Gastrocnemius medialis (tissue), 4 donors: ENCODE results near the gene AFG3L2. TPM values are rescaled to one million over a fixed set of nuclear protein-coding genes. Genes with fewer than 3 reads are reported as not detected.
"Not testable (repeated sequence)": the region's sequence is repeated elsewhere in the genome, so short reads cannot be mapped to it uniquely, and the experiment has no call there.

Source experiments
- ATAC-seq, 2 donors: fragments of 150-250 bp; one replicate each; pipeline ENCODE4 v1.9.1; 2016
- DNase-seq, 2 donors: peaks; one replicate each; pipeline ENCODE4 v3.0.0-alpha.2; 2019
- H3K27ac ChIP-seq, 4 donors: fragments of 200-600 bp; sonication (generic); 1 replicate in 1 of 4; 2 replicates in 3 of 4; pipeline ENCODE4 v1.5.1; 2016 to 2018; ENCODE audit warnings: mild to moderate bottlenecking in 2 of 4, moderate library complexity in 1 of 4
- H3K27me3 ChIP-seq, 3 donors: fragments of 200-600 bp; sonication (generic) in 2 of 3; 1 replicate in 1 of 3; 2 replicates in 2 of 3; pipeline versions ENCODE4 v1.5.1 to v1.6.0; 2016 to 2019; ENCODE audit warnings: mild to moderate bottlenecking in 1 of 3, moderate library complexity in 1 of 3
- H3K36me3 ChIP-seq, 2 donors: fragments of 200-600 bp; sonication (generic) in 1 of 2; one replicate each; pipeline ENCODE4 v1.5.1; 2017 to 2018
- H3K4me1 ChIP-seq, 2 donors: fragments of 200-600 bp; sonication (generic) in 1 of 2; one replicate each; pipeline ENCODE4 v1.5.1; 2016 to 2017; ENCODE audit warnings: mild to moderate bottlenecking in 2 of 2
- H3K4me3 ChIP-seq, 4 donors: fragments of 200-600 bp; sonication (generic) in 3 of 4; 1 replicate in 1 of 4; 2 replicates in 3 of 4; pipeline ENCODE4 v1.5.1; 2016 to 2019; ENCODE audit warnings: mild to moderate bottlenecking in 2 of 4
- H3K9me3 ChIP-seq, 3 donors: fragments of 200-600 bp; sonication (generic) in 2 of 3; 1 replicate in 1 of 3; 2 replicates in 2 of 3; pipeline ENCODE4 v1.5.1; 2016 to 2019
- CTCF ChIP-seq, 5 experiments: fragments of 450-650 bp in 3 of 5; fragments of 200-600 bp in 2 of 5; sonication (generic) in 2 of 5; IDR thresholded peaks in 4 of 5; conservative IDR thresholded peaks in 1 of 5; 1 replicate in 4 of 5; 2 replicates in 1 of 5; pipeline ENCODE4 v1.5.1; 2016 to 2019; ENCODE audit warnings: antibody characterized with exemption in 5 of 5, mild to moderate bottlenecking in 3 of 5, moderate library complexity in 3 of 5
- POLR2A ChIP-seq, 2 donors: fragments of 450-650 bp; IDR thresholded peaks; one replicate each; pipeline ENCODE4 v1.6.1; 2017; ENCODE audit warnings: antibody characterized with exemption in 2 of 2, mild to moderate bottlenecking in 2 of 2, moderate library complexity in 2 of 2
- in situ Hi-C, 4 donors: fragments of 200-750 bp; cut with MboI; loops; one replicate each; pipeline versions ENCODE4 v1.15.0 to v1.8.0; 2017; ENCODE audit warnings: low sequenced_read_pairs in 4 of 4
- intact Hi-C: fragments of 100-400 bp; cut with DNase I; formaldehyde crosslinking; loops from one replicate; pipeline ENCODE4 v1.15.1; 2023; ENCODE audit warnings: low total_unique reads
- total RNA-seq, 4 donors: library from RNA; depleted of rRNA; stranded (reverse); fragments of >200 nt; gene quantifications; one replicate each; pipeline versions ENCODE4 v1.1.0 to v1.2.3, GENCODE V29; 2016

AFG3L2 gene
- total RNA-seq, 4 donors from 2014 or later, result 102 to 166 (median 124) TPM

GRCh38 chr18:12416098-12416729 lies 39.2 kb upstream of the AFG3L2 start:
- TF ChIP-seq CTCF (IDR thresholded peaks at IDR 0.05 in 4 of 5, conservative IDR thresholded peaks at IDR 0.05 in 1 of 5), result no peak
- no peak for TF ChIP-seq POLR2A (IDR thresholded peaks at IDR 0.05)
- Histone ChIP-seq H3K4me1 (no peaks in the 10 kb centered on the region), H3K27me3 (peaks cover 0 to 11% (median 6%) of the 10 kb centered on the region in 3 donors), H3K9me3 (no peaks in the 10 kb centered on the region), H3K4me3 (no peak overlapping the region), H3K36me3 (no peaks in the 10 kb centered on the region), H3K27ac (no peak overlapping the region)
- in situ Hi-C loops (no loop called here), intact Hi-C loops (no loop called here)
- ATAC-seq (no peak), DNase-seq (no peak)

GRCh38 chr18:12411456-12411855 lies 34.4 kb upstream of the AFG3L2 start:
- H3K27me3 ChIP-seq, result peaks cover 0 to 2% (median 0%) of the 10 kb centered on the region in 3 donors
- DNase-seq, result no peak
- no peaks in the 10 kb centered on the region for H3K36me3 ChIP-seq
- H3K4me3 ChIP-seq, result no peak overlapping the region
- in situ Hi-C loops (no loop called here), intact Hi-C loops (no loop called here)
- TF ChIP-seq POLR2A (IDR thresholded peaks at IDR 0.05), result no peak
- TF ChIP-seq CTCF (IDR thresholded peaks at IDR 0.05 in 4 of 5, conservative IDR thresholded peaks at IDR 0.05 in 1 of 5), result no peak
- no peak for ATAC-seq
- H3K27ac ChIP-seq, result no peak overlapping the region
- peaks cover 0 to 6% of the 10 kb centered on the region in 2 donors for H3K4me1 ChIP-seq
- H3K9me3 ChIP-seq, result no peaks in the 10 kb centered on the region

GRCh38 chr18:12410747-12411146 lies 33.7 kb upstream of the AFG3L2 start:
- DNase-seq, H3K4me3 ChIP-seq, H3K36me3 ChIP-seq, H3K9me3 ChIP-seq, in situ Hi-C loops, ATAC-seq, H3K27me3 ChIP-seq, intact Hi-C loops, H3K27ac ChIP-seq, H3K4me1 ChIP-seq: not testable (repeated sequence)

- H3K4me3 ChIP-seq, result no peak overlapping the region
- intact Hi-C loops (no loop called here), in situ Hi-C loops (no loop called here)
- DNase-seq (no peak), ATAC-seq (no peak)
- H3K4me1 ChIP-seq, result peaks cover 0 to 6% of the 10 kb centered on the region in 2 donors
- no peak overlapping the region for H3K27ac ChIP-seq
- peaks cover 4 to 12% (median 5%) of the 10 kb centered on the region in 3 donors for H3K27me3 ChIP-seq
- TF ChIP-seq CTCF (IDR thresholded peaks at IDR 0.05 in 4 of 5, conservative IDR thresholded peaks at IDR 0.05 in 1 of 5), result no peak
- TF ChIP-seq POLR2A (IDR thresholded peaks at IDR 0.05), result no peak
- no peaks in the 10 kb centered on the region for H3K36me3 ChIP-seq
- H3K9me3 ChIP-seq, result no peaks in the 10 kb centered on the region
Measured at GRCh38 chr18:12410081-12410481, 33.1 kb upstream of the AFG3L2 start.

- in situ Hi-C loops (no loop called here), intact Hi-C loops (no loop called here)
- TF ChIP-seq POLR2A (IDR thresholded peaks at IDR 0.05) (no peak), CTCF (IDR thresholded peaks at IDR 0.05 in 4 of 5, conservative IDR thresholded peaks at IDR 0.05 in 1 of 5) (no peak)
- Histone ChIP-seq H3K27me3 (peaks cover 10 to 18% (median 10%) of the 10 kb centered on the region in 3 donors), H3K9me3 (no peaks in the 10 kb centered on the region), H3K36me3 (no peaks in the 10 kb centered on the region), H3K4me1 (peaks cover 0 to 6% of the 10 kb centered on the region in 2 donors), H3K4me3 (no peak overlapping the region), H3K27ac (no peak overlapping the region)
- ATAC-seq (no peak), DNase-seq (no peak)
Measured at GRCh38 chr18:12409469-12409868, 32.4 kb upstream of the AFG3L2 start.
